SK-N-SH (cell line): Measurements from ENCODE around the gene VEZF1. TPM values are rescaled to one million over a fixed set of nuclear protein-coding genes. Genes with fewer than 3 reads are reported as not detected.

ENCODE experiments used
- CTCF ChIA-PET: fragments of 300-600, 350-600 bp; formaldehyde crosslinking; extraction: SDS; loops from one replicate; lab custom pipeline; 2021; lab: Yijun Ruan, JAX
- POLR2A ChIA-PET: fragments of 350-600 bp; sonication (Branson Sonifier 250); formaldehyde crosslinking; extraction: SDS; loops from one replicate; lab custom pipeline; 2020; ENCODE audit warnings: antibody characterized with exemption, inconsistent platforms; lab: Yijun Ruan, JAX
- DNase-seq: peaks from one replicate; pipeline ENCODE4 v3.0.0; 2012
- H2AFZ ChIP-seq: fragments of 200-600 bp; sonication (generic); 2 replicates; pipeline ENCODE4 v1.8.1; 2016; ENCODE audit warnings: antibody characterized with exemption, mild to moderate bottlenecking, low read depth
- H3F3A ChIP-seq: fragments of 200-600 bp; sonication (generic); replicated peaks from 2 replicates; pipeline ENCODE3; 2016; ENCODE audit warnings: antibody characterized with exemption, mild to moderate bottlenecking; ENCODE audit not compliant: insufficient read depth
- H3K27ac ChIP-seq, 2 experiments: fragments of 200-500 bp in 1 of 2; fragments of 200-600 bp in 1 of 2; sonication (Bioruptor generic) in 1 of 2; sonication (generic), shearing (Covaris generic) in 1 of 2; 2 replicates each; pipeline versions ENCODE4 v1.5.1 to v1.6.1; 2014 to 2016; ENCODE audit warnings: low read depth in 2 of 2, inconsistent platforms in 1 of 2, low read length in 1 of 2, mild to moderate bottlenecking in 1 of 2, mixed read lengths in 1 of 2
- H3K27me3 ChIP-seq: fragments of 200-600 bp; sonication (generic), shearing (Covaris generic); 2 replicates; pipeline ENCODE4 v1.6.1; 2016; ENCODE audit warnings: mixed run types; ENCODE audit not compliant: insufficient read depth
- H3K36me3 ChIP-seq, 2 experiments: fragments of 200-500 bp in 1 of 2; fragments of 200-600 bp in 1 of 2; sonication (Bioruptor generic) in 1 of 2; sonication (generic) in 1 of 2; replicated peaks in 1 of 2; 2 replicates each; pipeline versions ENCODE3 to v1.5.1; 2014 to 2016; ENCODE audit warnings: low read length in 1 of 2, mild to moderate bottlenecking in 1 of 2; ENCODE audit not compliant: insufficient read depth in 2 of 2, control insufficient read depth in 1 of 2
- H3K4me1 ChIP-seq, 2 experiments: fragments of 200-500 bp in 1 of 2; fragments of 200-600 bp in 1 of 2; sonication (Bioruptor generic) in 1 of 2; sonication (generic), shearing (Covaris generic) in 1 of 2; 2 replicates each; pipeline versions ENCODE4 v1.5.1 to v1.6.1; 2014 to 2016; ENCODE audit warnings: low read depth in 1 of 2, low read length in 1 of 2, mixed run types in 1 of 2; ENCODE audit not compliant: insufficient read depth in 2 of 2, control insufficient read depth in 1 of 2
- H3K4me2 ChIP-seq: fragments of 200-600 bp; sonication (generic), shearing (Covaris generic); 2 replicates; pipeline ENCODE4 v1.6.1; 2017; ENCODE audit warnings: mixed run types
- H3K4me3 ChIP-seq, 2 experiments: fragments of 200-500 bp in 1 of 2; fragments of 200-600 bp in 1 of 2; sonication (Bioruptor generic) in 1 of 2; sonication (generic), shearing (Covaris generic) in 1 of 2; 2 replicates each; pipeline versions ENCODE4 v1.5.1 to v1.8.1; 2014 to 2016; ENCODE audit warnings: low read depth in 2 of 2, inconsistent platforms in 1 of 2, low read length in 1 of 2, mild to moderate bottlenecking in 1 of 2, mixed read lengths in 1 of 2, moderate library complexity in 1 of 2
- H3K79me2 ChIP-seq: fragments of 200-600 bp; sonication (generic); 2 replicates; pipeline ENCODE4 v1.8.1; 2017; ENCODE audit warnings: mild to moderate bottlenecking; ENCODE audit not compliant: insufficient read depth
- H3K9ac ChIP-seq: fragments of 200-600 bp; sonication (generic); 2 replicates; pipeline ENCODE4 v1.6.1; 2017; ENCODE audit warnings: mixed run types
- H3K9me2 ChIP-seq: fragments of 200-600 bp; sonication (generic); 2 replicates; pipeline ENCODE4 v1.6.1; 2017; ENCODE audit warnings: mixed run types
- H3K9me3 ChIP-seq: fragments of 200-600 bp; sonication (generic); 2 replicates; pipeline ENCODE4 v1.6.1; 2017; ENCODE audit warnings: mixed run types, mild to moderate bottlenecking, moderate library complexity
- H4K20me1 ChIP-seq: fragments of 200-600 bp; sonication (generic); 2 replicates; pipeline ENCODE4 v1.6.1; 2017; ENCODE audit warnings: mild to moderate bottlenecking, mixed run types; ENCODE audit not compliant: insufficient read depth
- CHD2 ChIP-seq: fragments of 150-350 bp; IDR thresholded peaks from 2 replicates; pipeline ENCODE4 v1.6.1; 2018; ENCODE audit warnings: low read length; ENCODE audit not compliant: partially characterized antibody
- EP300 ChIP-seq, 2 experiments: IDR thresholded peaks; 2 replicates each; pipeline versions ENCODE4 v1.4.0 to v1.6.1; 2012; ENCODE audit warnings: borderline replicate concordance in 1 of 2, low read depth in 1 of 2, low read length in 1 of 2
- FOXJ3 ChIP-seq: sonication (generic); formaldehyde crosslinking; IDR thresholded peaks from 2 replicates; pipeline ENCODE4 v1.5.1; 2020; ENCODE audit warnings: mild to moderate bottlenecking, missing genetic modification reagents
- MEF2A ChIP-seq: IDR thresholded peaks from 2 replicates; pipeline ENCODE4 v1.4.0; 2012; ENCODE audit warnings: low read depth, borderline replicate concordance
- MXI1 ChIP-seq: IDR thresholded peaks from 2 replicates; pipeline ENCODE4 v1.6.1; 2012; ENCODE audit warnings: mild to moderate bottlenecking, low read depth, low read length, improper control_type of control experiment
- NRF1 ChIP-seq: IDR thresholded peaks from 2 replicates; pipeline ENCODE4 v1.6.1; 2012; ENCODE audit warnings: low read depth, mild to moderate bottlenecking, low read length
- POLR2AphosphoS5 ChIP-seq: IDR thresholded peaks from 2 replicates; pipeline ENCODE4 v1.6.1; 2012; ENCODE audit warnings: low read depth, low read length
- RAD21 ChIP-seq: IDR thresholded peaks from 2 replicates; pipeline ENCODE4 v1.6.1; 2012; ENCODE audit warnings: mild to moderate bottlenecking, low read length
- RFX5 ChIP-seq: IDR thresholded peaks from 2 replicates; pipeline ENCODE4 v1.6.1; 2012; ENCODE audit warnings: mild to moderate bottlenecking, improper control_type of control experiment, low read length
- TCF12 ChIP-seq: IDR thresholded peaks from 2 replicates; pipeline ENCODE4 v1.4.0; 2012
- TEAD4 ChIP-seq: IDR thresholded peaks from 2 replicates; pipeline ENCODE4 v1.4.0; 2012; ENCODE audit warnings: mild to moderate bottlenecking, borderline replicate concordance; ENCODE audit not compliant: insufficient read depth
- WGBS: methylation state at CpG from one replicate; pipeline ENCODE4 v1.1.6; 2017; ENCODE audit warnings: low lambda C conversion rate; 5-methylcytosine and 5-hydroxymethylcytosine counted together
- polyA plus RNA-seq, 3 experiments: library from polyadenylated mRNA; depleted of rRNA; stranded (reverse); fragments of >200 nt; gene quantifications; 2 replicates each; pipeline ENCODE4 v1.2.3, GENCODE V29; 2012
- TF ChIP-seq, protein P1 (sequence below): IDR thresholded peaks from 2 replicates; pipeline ENCODE4 v1.4.0; 2012; ENCODE audit warnings: low read depth, borderline replicate concordance
- TF ChIP-seq, protein P2 (sequence below): fragments of 150-350 bp; IDR thresholded peaks from 2 replicates; pipeline ENCODE4 v1.6.1; 2016; ENCODE audit warnings: mild to moderate bottlenecking, low read depth, low read length
- TF ChIP-seq, protein P3 (sequence below): fragments of 150-350 bp; IDR thresholded peaks from 2 replicates; pipeline ENCODE4 v1.6.1; 2017; ENCODE audit warnings: antibody characterized with exemption, low read length, low read depth, borderline replicate concordance
- TF ChIP-seq, protein P4 (sequence below): IDR thresholded peaks from 2 replicates; pipeline ENCODE4 v1.4.0; 2012; ENCODE audit warnings: low read depth, borderline replicate concordance

VEZF1 gene
- polyA plus RNA-seq, 1 of the 3 experiments (the other 2 are of a cell fraction): 35.1 TPM

DNA sequence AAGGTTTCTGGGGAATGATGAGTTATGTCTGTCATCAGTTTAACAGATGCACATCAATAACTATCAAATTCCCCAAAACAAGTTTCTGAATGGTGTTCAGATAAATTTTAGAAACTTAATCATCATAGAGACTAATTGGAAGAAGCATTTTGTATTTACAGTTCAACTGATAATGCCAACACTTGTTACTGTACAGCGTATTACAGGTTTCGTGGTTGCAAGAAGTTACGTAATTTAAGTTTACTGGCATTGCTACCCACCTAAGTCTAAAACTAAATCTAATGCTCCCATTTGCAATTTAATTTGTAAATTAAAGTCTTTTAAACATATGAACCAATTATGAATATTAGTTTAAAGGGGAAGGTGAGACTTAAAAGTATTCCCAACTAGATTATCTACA is 16.0 kb upstream of the VEZF1 start (continued):
- TF ChIP-seq, protein P1, sequence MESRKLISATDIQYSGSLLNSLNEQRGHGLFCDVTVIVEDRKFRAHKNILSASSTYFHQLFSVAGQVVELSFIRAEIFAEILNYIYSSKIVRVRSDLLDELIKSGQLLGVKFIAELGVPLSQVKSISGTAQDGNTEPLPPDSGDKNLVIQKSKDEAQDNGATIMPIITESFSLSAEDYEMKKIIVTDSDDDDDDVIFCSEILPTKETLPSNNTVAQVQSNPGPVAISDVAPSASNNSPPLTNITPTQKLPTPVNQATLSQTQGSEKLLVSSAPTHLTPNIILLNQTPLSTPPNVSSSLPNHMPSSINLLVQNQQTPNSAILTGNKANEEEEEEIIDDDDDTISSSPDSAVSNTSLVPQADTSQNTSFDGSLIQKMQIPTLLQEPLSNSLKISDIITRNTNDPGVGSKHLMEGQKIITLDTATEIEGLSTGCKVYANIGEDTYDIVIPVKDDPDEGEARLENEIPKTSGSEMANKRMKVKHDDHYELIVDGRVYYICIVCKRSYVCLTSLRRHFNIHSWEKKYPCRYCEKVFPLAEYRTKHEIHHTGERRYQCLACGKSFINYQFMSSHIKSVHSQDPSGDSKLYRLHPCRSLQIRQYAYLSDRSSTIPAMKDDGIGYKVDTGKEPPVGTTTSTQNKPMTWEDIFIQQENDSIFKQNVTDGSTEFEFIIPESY: no peak
- no peak for TF ChIP-seq MEF2A
- no peak for TF ChIP-seq NRF1
- TF ChIP-seq, protein P2, sequence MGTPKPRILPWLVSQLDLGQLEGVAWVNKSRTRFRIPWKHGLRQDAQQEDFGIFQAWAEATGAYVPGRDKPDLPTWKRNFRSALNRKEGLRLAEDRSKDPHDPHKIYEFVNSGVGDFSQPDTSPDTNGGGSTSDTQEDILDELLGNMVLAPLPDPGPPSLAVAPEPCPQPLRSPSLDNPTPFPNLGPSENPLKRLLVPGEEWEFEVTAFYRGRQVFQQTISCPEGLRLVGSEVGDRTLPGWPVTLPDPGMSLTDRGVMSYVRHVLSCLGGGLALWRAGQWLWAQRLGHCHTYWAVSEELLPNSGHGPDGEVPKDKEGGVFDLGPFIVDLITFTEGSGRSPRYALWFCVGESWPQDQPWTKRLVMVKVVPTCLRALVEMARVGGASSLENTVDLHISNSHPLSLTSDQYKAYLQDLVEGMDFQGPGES: no peak
- TF ChIP-seq, protein P3, sequence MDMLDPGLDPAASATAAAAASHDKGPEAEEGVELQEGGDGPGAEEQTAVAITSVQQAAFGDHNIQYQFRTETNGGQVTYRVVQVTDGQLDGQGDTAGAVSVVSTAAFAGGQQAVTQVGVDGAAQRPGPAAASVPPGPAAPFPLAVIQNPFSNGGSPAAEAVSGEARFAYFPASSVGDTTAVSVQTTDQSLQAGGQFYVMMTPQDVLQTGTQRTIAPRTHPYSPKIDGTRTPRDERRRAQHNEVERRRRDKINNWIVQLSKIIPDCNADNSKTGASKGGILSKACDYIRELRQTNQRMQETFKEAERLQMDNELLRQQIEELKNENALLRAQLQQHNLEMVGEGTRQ: no peak
- no peak for TF ChIP-seq POLR2AphosphoS5
- no peak for TF ChIP-seq CHD2
- no peak for TF ChIP-seq MXI1
- TF ChIP-seq, protein P4, sequence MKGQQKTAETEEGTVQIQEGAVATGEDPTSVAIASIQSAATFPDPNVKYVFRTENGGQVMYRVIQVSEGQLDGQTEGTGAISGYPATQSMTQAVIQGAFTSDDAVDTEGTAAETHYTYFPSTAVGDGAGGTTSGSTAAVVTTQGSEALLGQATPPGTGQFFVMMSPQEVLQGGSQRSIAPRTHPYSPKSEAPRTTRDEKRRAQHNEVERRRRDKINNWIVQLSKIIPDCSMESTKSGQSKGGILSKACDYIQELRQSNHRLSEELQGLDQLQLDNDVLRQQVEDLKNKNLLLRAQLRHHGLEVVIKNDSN: no peak
- TF ChIP-seq RFX5: no peak
- TF ChIP-seq, all 33 proteins: peak for 0

DNA sequence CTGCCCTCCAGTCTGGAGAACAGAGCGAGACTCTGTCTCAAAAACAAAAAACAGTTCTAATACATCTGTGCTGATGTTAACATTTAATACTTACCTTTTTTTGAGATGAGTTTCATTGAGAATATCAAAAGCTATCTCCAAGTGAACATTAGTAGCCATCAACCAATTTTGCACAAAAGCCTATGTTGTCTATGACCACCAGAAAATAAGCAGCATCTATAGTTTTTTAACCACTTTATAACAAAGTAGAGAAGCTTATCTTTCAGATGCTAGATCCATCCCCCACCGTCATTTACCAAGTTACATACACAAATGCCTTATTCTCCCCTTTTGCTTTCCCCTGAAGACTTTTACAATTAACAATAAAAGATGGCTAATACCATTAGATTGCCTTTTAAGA is 14.9 kb upstream of the VEZF1 start:
- Histone ChIP-seq H4K20me1 (peaks cover 65% of the 10 kb centered on the region), H3K27me3 (no peaks in the 10 kb centered on the region), H2AFZ (no peak overlapping the region), H3F3A (peaks cover 63% of the 10 kb centered on the region), H3K9ac (peak overlapping the region; percentile 1; the same call in 1 of the 2 replicates), H3K4me3 (no peak overlapping the region), H3K9me2 (no peaks in the 10 kb centered on the region), H3K4me1 (peaks cover 31% of the 10 kb centered on the region in 2 experiments), H3K9me3 (no peaks in the 10 kb centered on the region), H3K79me2 (peaks cover 78% of the 10 kb centered on the region), H3K27ac (peak overlapping the region in 1 of 2 experiments; percentile 18; a peak in 1 of 4 replicates), H3K4me2 (peak overlapping the region; percentile 97), H3K36me3 (peaks cover 75 to 80% of the 10 kb centered on the region in 2 experiments)
- no peak for DNase-seq
- CTCF ChIA-PET: interaction anchor here (0.6 to 20.5 kb wide), 8 partner anchors 47 to 194 kb away, joined by 3 to 1002 read pairs (median 4); partner anchors contain the start of genes CUEDC1, DYNLL2 and MRPS23
- POLR2A ChIA-PET: no interaction called here
- no peak for TF ChIP-seq MEF2A
- TF ChIP-seq TEAD4: no peak
- no peak for TF ChIP-seq CHD2
- no peak for TF ChIP-seq POLR2AphosphoS5
- TF ChIP-seq NRF1: no peak
- TF ChIP-seq FOXJ3: no peak
- TF ChIP-seq TCF12: no peak
- no peak for TF ChIP-seq EP300 (IDR thresholded peaks at IDR 0.05; ENCODE audit: borderline replicate concordance in 1 of 2, low read depth in 1 of 2, low read length in 1 of 2)
- TF ChIP-seq RAD21: no peak
- WGBS: 88% methylated on average over 2 of the region's 2 CpGs
